Measurements from ENCODE around the gene FAM217A. TPM values are rescaled to one million over a fixed set of nuclear protein-coding genes. Genes with fewer than 3 reads are reported as not detected.

Gene FAM217A
- total RNA-seq, 1 experiment from 2014 or later = not detected

DNA sequence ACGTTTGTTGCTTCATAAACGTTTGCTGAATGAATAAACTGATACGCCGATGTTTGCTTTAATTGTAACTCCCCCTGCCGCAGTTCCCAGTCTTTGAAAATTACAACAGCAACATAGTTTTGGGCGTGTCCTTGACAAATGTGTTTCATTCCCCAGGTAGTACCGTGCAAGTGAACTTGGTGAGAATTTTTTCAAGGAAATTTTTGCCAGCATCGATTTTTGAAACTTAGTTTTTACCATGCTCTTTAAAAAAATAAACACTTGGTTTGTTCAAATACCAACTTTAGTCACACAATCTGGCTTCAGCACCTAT, 60.1 kb downstream of the FAM217A start:
- ChIA-PET RAD21 (ENCODE audit: low non-redundant PET in 1 of 2, low total read pairs in 2 of 2, uncharacterized antibody in 2 of 2, unreplicated experiment in 2 of 2) (no interaction called here), CTCF (interaction anchor here (0.6 to 1.6 kb wide), 3 partner anchors 11 to 457 kb away, joined by 4 to 6 read pairs (median 4); no protein-coding TSS in a partner anchor)
- peak overlapping the region; percentile 93 for H3K27ac ChIP-seq (ENCODE audit: low read depth, low read length)

More for the DNA sequence above, 60.1 kb downstream of the FAM217A start:
- peak; percentile 24; the same call in 1 of the 2 replicates for ATAC-seq
- Histone ChIP-seq H4K20me1 (ENCODE audit: insufficient read depth) (peaks cover 19% of the 10 kb centered on the region; the same call in 1 of the 2 replicates), H3K36me3 (ENCODE audit: control insufficient read depth in 1 of 2, insufficient read depth in 2 of 2, low read length in 2 of 2) (no peaks in the 10 kb centered on the region), H3K9me2 (ENCODE audit: insufficient read depth) (no peaks in the 10 kb centered on the region), H2AFZ (ENCODE audit: low read depth, low read length, poor library complexity, severe bottlenecking) (no peak overlapping the region), H3K4me3 (replicated peaks in 1 of 2; ENCODE audit: low read depth in 1 of 2, low read length in 2 of 2) (peak overlapping the region; percentile 81), H3K4me1 (ENCODE audit: control insufficient read depth in 1 of 2, insufficient read depth in 2 of 2, low read length in 2 of 2) (peaks cover 17 to 31% of the 10 kb centered on the region in 2 experiments), H3K9ac (ENCODE audit: low read length) (peak overlapping the region; percentile 91), H3K79me2 (ENCODE audit: insufficient read depth, low read length) (peaks cover 79% of the 10 kb centered on the region), H3K4me2 (ENCODE audit: low read length) (peak overlapping the region; percentile 70), H3K9me3 (ENCODE audit: control insufficient read depth in 1 of 2, insufficient read depth in 1 of 2, low read depth in 1 of 2, low read length in 2 of 2) (no peaks in the 10 kb centered on the region), H3K27me3 (ENCODE audit: insufficient read depth, low read length) (no peaks in the 10 kb centered on the region)
- intact Hi-C loops (cut with micrococcal nuclease) = no loop called here
- TF ChIP-seq ZNF274 (IDR thresholded peaks at IDR 0.05; ENCODE audit: low read depth, low read length) = no peak
- peak; percentile 2; the same call in 1 of the 2 replicates for TF ChIP-seq ELF1 (IDR thresholded peaks at IDR 0.05; ENCODE audit: borderline replicate concordance, low read depth)
- DNase-seq (ENCODE audit: low read depth, low spot score) = no peak
- POLR2A ChIA-PET = interaction anchor here (1.4 kb wide), 1 partner anchor 117 kb away, joined by 4 read pairs; the partner anchor contains the start of gene ECI2
- no TSS peak for BruUV-seq (replicated peaks)

Other genes starting within 250 kb of the FAM217A start
- gene FAM50B, start 229.8 kb downstream of the FAM217A start, total RNA-seq (2021; ENCODE audit: unreplicated experiment) = 0.86 TPM
- gene ECI2, start 56.4 kb upstream of the FAM217A start, total RNA-seq (2021; ENCODE audit: unreplicated experiment) = 56.8 TPM